Sigmoid colon (tissue), 7 donors: ENCODE results near the gene SPTBN1. TPM values are rescaled to one million over a fixed set of nuclear protein-coding genes. Genes with fewer than 3 reads are reported as not detected.
A peak's percentile ranks its signal among the peaks of the same experiment; 100 is the strongest.

Experiments
- DNase-seq: peaks from one replicate; pipeline ENCODE4 v3.0.0-alpha.2; 2019
- H3K27ac ChIP-seq, 4 donors: fragments of 200-600 bp; sonication (generic); one replicate each; pipeline ENCODE4 v1.5.1; 2016 to 2019; ENCODE audit warnings: mild to moderate bottlenecking in 1 of 4
- H3K27me3 ChIP-seq, 3 donors: fragments of 200-600 bp; sonication (generic); one replicate each; pipeline ENCODE4 v1.5.1; 2019; ENCODE audit warnings: mild to moderate bottlenecking in 1 of 3
- H3K36me3 ChIP-seq, 4 donors: fragments of 200-600 bp; sonication (generic); one replicate each; pipeline ENCODE4 v1.5.1; 2016 to 2019
- H3K4me1 ChIP-seq, 4 donors: fragments of 200-600 bp; sonication (generic); one replicate each; pipeline ENCODE4 v1.5.1; 2017 to 2019
- H3K4me3 ChIP-seq, 4 donors: fragments of 200-600 bp; sonication (generic); one replicate each; pipeline ENCODE4 v1.5.1; 2017 to 2019; ENCODE audit warnings: mild to moderate bottlenecking in 2 of 4, moderate library complexity in 1 of 4
- H3K9me3 ChIP-seq, 4 donors: fragments of 200-600 bp in 3 of 4; sonication (generic) in 3 of 4; one replicate each; pipeline versions ENCODE4 v1.5.1 to v1.6.1; 2013 to 2019
- CTCF ChIP-seq, 4 experiments: fragments of 450-650 bp in 3 of 4; fragments of 200-600 bp in 1 of 4; IDR thresholded peaks; one replicate each; pipeline ENCODE4 v1.5.1; 2016 to 2019; ENCODE audit warnings: antibody characterized with exemption in 4 of 4, mild to moderate bottlenecking in 3 of 4, moderate library complexity in 2 of 4
- EP300 ChIP-seq, 4 donors: sonication (generic); formaldehyde crosslinking; IDR thresholded peaks; one replicate each; pipeline ENCODE4 v1.6.1; 2017; ENCODE audit warnings: antibody characterized with exemption in 4 of 4
- POLR2A ChIP-seq, 2 donors: fragments of 450-650 bp; IDR thresholded peaks; one replicate each; pipeline ENCODE4 v1.6.1; 2016; ENCODE audit warnings: antibody characterized with exemption in 2 of 2, mild to moderate bottlenecking in 2 of 2, moderate library complexity in 2 of 2
- POLR2AphosphoS5 ChIP-seq, 4 donors: sonication (generic); formaldehyde crosslinking; IDR thresholded peaks; one replicate each; pipeline ENCODE4 v1.6.1; 2017; ENCODE audit warnings: antibody characterized with exemption in 4 of 4
- WGBS, 2 donors: extraction: QIAGEN DNeasy Blood & Tissue Kit; methylation state at CpG; one replicate each; pipeline ENCODE4 v1.1.7; 2013; 5-methylcytosine and 5-hydroxymethylcytosine counted together
- intact Hi-C: fragments of 100-400 bp; cut with DNase I; formaldehyde crosslinking; loops from one replicate; pipeline ENCODE4 v1.15.1; 2023
- polyA plus RNA-seq, 3 donors: library from polyadenylated mRNA; stranded (reverse); fragments of 200-250 nt; gene quantifications; one replicate each; pipeline ENCODE4 v1.2.3, GENCODE V29; 2013
- total RNA-seq, 4 donors: library from RNA; depleted of rRNA; stranded (reverse); fragments of >200 nt; gene quantifications; one replicate each; pipeline ENCODE4 v1.1.0, GENCODE V29; 2016
- donor health status: healthy with polysubstance abuse.
- donor health status: Bipolar disorder and iron deficiency.
- donor health status: healthy.

SPTBN1 gene
- total and polyA plus RNA-seq, 7 donors = 23.1 to 273 (median 169) TPM

GRCh38 chr2:54545702-54546450 lies 89.7 kb downstream of the SPTBN1 start:
- Histone ChIP-seq H3K4me1 (peaks cover 0 to 41% (median 22%) of the 10 kb centered on the region in 4 donors), H3K9me3 (no peaks in the 10 kb centered on the region), H3K4me3 (no peak overlapping the region), H3K27ac (no peak overlapping the region), H3K27me3 (no peaks in the 10 kb centered on the region), H3K36me3 (no peaks in the 10 kb centered on the region)
- no peak for DNase-seq
- intact Hi-C loops = no loop called here
- TF ChIP-seq POLR2AphosphoS5 (IDR thresholded peaks at IDR 0.05) = no peak
- TF ChIP-seq EP300 (IDR thresholded peaks at IDR 0.05) = no peak
- WGBS, 2 donors = 16 to 62% methylated on average over 3 of the region's 3 CpGs

GRCh38 chr2:54546518-54546917 lies 90.4 kb downstream of the SPTBN1 start:
- peaks cover 0 to 44% (median 22%) of the 10 kb centered on the region in 4 donors for H3K4me1 ChIP-seq
- intact Hi-C loops = no loop called here
- H3K36me3 ChIP-seq = no peaks in the 10 kb centered on the region
- no peaks in the 10 kb centered on the region for H3K9me3 ChIP-seq
- H3K27me3 ChIP-seq = no peaks in the 10 kb centered on the region
- no peak for DNase-seq
- H3K4me3 ChIP-seq = no peak overlapping the region
- H3K27ac ChIP-seq = no peak overlapping the region
- TF ChIP-seq CTCF (IDR thresholded peaks at IDR 0.05) = no peak
- no peak for TF ChIP-seq POLR2A (IDR thresholded peaks at IDR 0.05)
- TF ChIP-seq EP300 (IDR thresholded peaks at IDR 0.05) = no peak
- TF ChIP-seq POLR2AphosphoS5 (IDR thresholded peaks at IDR 0.05) = no peak
- 12 to 64% methylated on average over 4 of the region's 4 CpGs for WGBS, 2 donors

DNA sequence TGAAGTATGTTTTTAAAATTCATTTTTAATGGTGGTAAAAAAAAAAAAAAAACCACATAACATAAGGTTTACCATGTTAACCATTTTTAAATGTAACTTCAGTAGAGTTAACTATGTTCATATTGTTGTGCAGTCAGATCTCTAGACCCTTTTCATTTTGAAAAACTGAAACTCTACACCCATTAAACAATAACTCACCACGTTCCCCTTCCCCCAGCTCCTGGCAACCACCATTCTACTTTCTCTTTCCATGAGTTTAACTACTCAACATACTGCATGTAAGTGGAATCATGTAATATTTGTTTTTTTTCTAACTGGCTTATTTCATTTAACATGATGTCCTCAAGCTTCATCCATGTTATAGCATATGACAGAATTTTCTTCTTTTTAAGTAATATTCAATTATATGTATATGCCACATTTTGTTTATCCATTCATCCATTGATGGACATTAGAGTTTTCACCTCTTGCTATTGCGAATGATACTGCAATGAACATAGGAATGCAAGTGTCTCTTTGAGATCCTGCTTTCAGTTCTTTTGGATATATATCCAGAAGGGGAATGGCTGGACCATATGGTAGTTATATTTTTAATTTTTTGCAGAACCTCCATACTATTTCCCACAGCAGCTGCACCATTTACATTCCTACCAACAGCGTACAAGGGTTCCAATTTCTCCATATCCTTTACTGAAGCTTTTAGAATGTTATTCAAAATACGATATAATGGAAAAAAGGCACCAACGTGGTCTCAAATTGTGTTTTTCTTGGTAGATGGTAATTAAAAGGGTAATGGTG lies 91.0 kb downstream of the SPTBN1 start:
- DNase-seq = no peak
- TF ChIP-seq POLR2A (IDR thresholded peaks at IDR 0.05) (no peak), CTCF (IDR thresholded peaks at IDR 0.05) (no peak), EP300 (IDR thresholded peaks at IDR 0.05) (no peak), POLR2AphosphoS5 (IDR thresholded peaks at IDR 0.05) (no peak)
- no peaks in the 10 kb centered on the region for H3K36me3 ChIP-seq
- H3K4me1 ChIP-seq = peaks cover 0 to 42% (median 22%) of the 10 kb centered on the region in 4 donors
- intact Hi-C loops = no loop called here
- H3K4me3 ChIP-seq = no peak overlapping the region
- no peaks in the 10 kb centered on the region for H3K9me3 ChIP-seq
- WGBS, 2 donors = 72 to 78% methylated on average over 5 of the region's 5 CpGs
- no peak overlapping the region for H3K27ac ChIP-seq
- H3K27me3 ChIP-seq = no peaks in the 10 kb centered on the region

DNA sequence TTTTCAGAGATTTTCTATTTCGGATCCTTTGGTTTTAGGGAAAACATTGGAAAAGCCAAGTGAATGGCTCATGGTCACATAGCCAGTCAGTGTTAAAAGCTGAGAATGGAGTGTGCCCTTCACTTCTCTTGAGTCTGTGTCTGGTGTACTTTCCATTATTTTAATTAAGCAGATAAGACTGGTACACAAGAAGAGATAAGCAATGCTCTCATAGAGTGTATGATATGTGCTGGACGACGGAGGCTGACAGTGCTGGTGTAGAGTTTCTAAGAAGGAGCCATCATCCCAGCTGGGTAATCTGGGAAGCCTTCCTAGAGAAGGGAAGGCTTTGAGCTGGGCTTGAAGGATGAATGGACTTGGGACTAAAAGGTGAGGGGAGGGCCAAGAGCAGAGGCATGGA lies 93.3 kb downstream of the SPTBN1 start:
- no peak for DNase-seq
- Histone ChIP-seq H3K27me3 (no peaks in the 10 kb centered on the region), H3K4me1 (peaks cover 0 to 23% (median 11%) of the 10 kb centered on the region in 4 donors), H3K36me3 (no peaks in the 10 kb centered on the region), H3K27ac (no peak overlapping the region), H3K9me3 (no peaks in the 10 kb centered on the region), H3K4me3 (no peak overlapping the region)
- TF ChIP-seq POLR2AphosphoS5 (IDR thresholded peaks at IDR 0.05) = no peak
- TF ChIP-seq CTCF (IDR thresholded peaks at IDR 0.05) = no peak
- no peak for TF ChIP-seq EP300 (IDR thresholded peaks at IDR 0.05)
- no peak for TF ChIP-seq POLR2A (IDR thresholded peaks at IDR 0.05)
- intact Hi-C loops = no loop called here
- 74 to 89% methylated on average over 3 of the region's 3 CpGs for WGBS, 2 donors

DNA sequence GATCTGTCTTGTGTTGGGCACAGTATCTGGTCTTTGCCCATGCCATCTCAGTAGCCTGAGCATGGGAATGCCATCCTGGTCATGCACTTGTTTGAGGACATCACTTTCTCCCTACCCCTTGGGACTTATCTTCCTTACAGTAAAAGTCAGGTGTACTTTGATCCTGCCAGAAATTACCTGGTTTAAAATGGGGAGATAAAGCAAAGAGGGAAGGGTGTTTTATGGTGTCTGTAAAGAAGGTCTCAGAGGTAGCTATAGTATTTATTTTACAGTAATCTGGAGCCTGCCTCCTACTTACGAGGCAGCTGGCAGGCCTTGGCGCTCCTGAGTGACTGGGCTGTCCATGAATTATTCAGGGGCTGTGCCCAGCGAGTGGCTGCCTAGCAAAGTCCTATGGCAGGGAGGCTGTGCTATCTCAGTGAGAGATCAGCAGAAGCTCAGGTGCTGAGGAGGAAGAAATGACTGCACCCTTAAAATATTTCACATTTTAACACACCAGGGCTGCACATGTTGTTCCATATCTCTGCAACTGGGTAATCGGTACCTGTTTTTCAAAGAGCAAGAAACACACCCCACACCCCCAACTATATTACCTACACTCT lies 93.9 kb downstream of the SPTBN1 start:
- no peak overlapping the region for H3K4me3 ChIP-seq
- no peaks in the 10 kb centered on the region for H3K9me3 ChIP-seq
- H3K27me3 ChIP-seq = no peaks in the 10 kb centered on the region
- 16 to 70% methylated on average over 4 of the region's 4 CpGs for WGBS, 2 donors
- no peak overlapping the region for H3K27ac ChIP-seq
- no peak for DNase-seq
- intact Hi-C loops = no loop called here
- no peaks in the 10 kb centered on the region for H3K36me3 ChIP-seq
- H3K4me1 ChIP-seq = peaks cover 0 to 23% (median 11%) of the 10 kb centered on the region in 4 donors
- peak in 1 of 2 donors; percentile 20 for TF ChIP-seq POLR2A (IDR thresholded peaks at IDR 0.05)
- TF ChIP-seq POLR2AphosphoS5 (IDR thresholded peaks at IDR 0.05) = no peak
- no peak for TF ChIP-seq EP300 (IDR thresholded peaks at IDR 0.05)
- TF ChIP-seq CTCF (IDR thresholded peaks at IDR 0.05) = no peak
